DND-41 (cell line): Measurements from ENCODE around the gene APC2.

Source experiments
- EZH2 ChIP-seq: IDR thresholded peaks from 3 replicates; pipeline ENCODE4 v1.6.1; 2012; ENCODE audit warnings: borderline replicate concordance, low read depth, mild to moderate bottlenecking, moderate library complexity, low read length, inconsistent platforms; ENCODE audit not compliant: severe bottlenecking
- TF ChIP-seq, protein P1 (sequence below): IDR thresholded peaks from 2 replicates; pipeline ENCODE4 v1.5.1; 2012; ENCODE audit warnings: borderline replicate concordance, low read length, moderate library complexity, mild to moderate bottlenecking; ENCODE audit not compliant: poor library complexity, severe bottlenecking; ENCODE audit errors: extremely low read depth

DNA sequence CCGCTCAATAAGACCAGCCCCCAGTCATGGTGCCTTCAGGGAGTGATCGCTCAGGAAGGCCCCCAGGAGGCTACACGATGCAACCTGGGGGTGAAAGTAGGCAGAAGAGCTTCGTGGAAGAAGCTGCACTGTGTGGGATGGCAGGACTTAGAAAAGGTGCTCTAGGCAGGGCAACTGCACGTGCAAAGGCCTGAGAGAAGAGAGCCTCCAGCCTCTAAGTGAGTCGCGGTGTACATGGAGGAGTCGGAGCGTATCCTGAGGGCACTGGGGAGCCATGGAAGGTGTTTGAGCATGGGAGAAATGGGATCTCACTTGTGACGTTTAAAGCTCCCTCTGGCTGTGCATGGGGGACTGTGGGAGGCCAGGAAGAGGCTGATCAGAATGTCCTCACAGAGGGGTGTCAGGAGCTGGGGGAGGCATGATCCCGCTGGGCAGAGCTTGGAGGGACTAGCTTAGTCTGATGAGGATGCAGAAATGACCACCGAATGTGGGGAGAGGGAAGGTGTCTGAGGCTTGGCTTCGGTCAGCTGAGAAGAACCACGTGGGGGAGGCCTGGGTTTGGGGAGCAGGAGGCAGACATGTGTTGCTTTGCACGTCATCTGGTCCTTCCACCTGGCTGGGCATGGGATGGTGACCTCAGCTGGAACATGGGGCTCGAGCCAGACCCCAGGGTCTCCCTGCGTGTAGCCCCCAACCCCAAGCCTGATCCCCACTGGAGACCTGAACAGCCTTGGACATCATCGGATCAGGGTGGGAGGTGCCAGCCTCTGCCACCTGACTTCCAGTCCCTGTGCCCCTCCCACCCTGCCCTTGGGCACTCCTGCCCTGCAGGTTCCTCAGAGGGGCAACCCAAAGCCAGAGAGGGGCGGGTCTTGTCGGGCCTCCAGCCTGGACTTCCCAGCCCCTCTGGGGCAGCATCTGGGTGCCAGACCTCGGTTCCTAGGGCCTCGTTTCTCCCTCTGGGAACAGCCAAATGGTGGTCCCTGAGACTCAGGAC lies 1.1 kb downstream of the APC2 start:
- TF ChIP-seq, protein P1, sequence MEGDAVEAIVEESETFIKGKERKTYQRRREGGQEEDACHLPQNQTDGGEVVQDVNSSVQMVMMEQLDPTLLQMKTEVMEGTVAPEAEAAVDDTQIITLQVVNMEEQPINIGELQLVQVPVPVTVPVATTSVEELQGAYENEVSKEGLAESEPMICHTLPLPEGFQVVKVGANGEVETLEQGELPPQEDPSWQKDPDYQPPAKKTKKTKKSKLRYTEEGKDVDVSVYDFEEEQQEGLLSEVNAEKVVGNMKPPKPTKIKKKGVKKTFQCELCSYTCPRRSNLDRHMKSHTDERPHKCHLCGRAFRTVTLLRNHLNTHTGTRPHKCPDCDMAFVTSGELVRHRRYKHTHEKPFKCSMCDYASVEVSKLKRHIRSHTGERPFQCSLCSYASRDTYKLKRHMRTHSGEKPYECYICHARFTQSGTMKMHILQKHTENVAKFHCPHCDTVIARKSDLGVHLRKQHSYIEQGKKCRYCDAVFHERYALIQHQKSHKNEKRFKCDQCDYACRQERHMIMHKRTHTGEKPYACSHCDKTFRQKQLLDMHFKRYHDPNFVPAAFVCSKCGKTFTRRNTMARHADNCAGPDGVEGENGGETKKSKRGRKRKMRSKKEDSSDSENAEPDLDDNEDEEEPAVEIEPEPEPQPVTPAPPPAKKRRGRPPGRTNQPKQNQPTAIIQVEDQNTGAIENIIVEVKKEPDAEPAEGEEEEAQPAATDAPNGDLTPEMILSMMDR, result no peak
- TF ChIP-seq EZH2, result no peak
